NT2/D1 (cell line): ENCODE results near the gene MGAT5B.

Experiments used
- SUZ12 ChIP-seq: IDR thresholded peaks from 2 replicates; pipeline ENCODE4 v1.6.1; 2011; ENCODE audit not compliant: insufficient read length, insufficient read depth; ENCODE audit errors: extremely low read depth
- YY1 ChIP-seq: IDR thresholded peaks from 2 replicates; pipeline ENCODE4 v1.6.1; 2011; ENCODE audit not compliant: insufficient read length, insufficient read depth
- ZNF274 ChIP-seq: IDR thresholded peaks from 2 replicates; pipeline ENCODE4 v1.6.1; 2011; ENCODE audit warnings: mild to moderate bottlenecking, low read depth, low read length

DNA sequence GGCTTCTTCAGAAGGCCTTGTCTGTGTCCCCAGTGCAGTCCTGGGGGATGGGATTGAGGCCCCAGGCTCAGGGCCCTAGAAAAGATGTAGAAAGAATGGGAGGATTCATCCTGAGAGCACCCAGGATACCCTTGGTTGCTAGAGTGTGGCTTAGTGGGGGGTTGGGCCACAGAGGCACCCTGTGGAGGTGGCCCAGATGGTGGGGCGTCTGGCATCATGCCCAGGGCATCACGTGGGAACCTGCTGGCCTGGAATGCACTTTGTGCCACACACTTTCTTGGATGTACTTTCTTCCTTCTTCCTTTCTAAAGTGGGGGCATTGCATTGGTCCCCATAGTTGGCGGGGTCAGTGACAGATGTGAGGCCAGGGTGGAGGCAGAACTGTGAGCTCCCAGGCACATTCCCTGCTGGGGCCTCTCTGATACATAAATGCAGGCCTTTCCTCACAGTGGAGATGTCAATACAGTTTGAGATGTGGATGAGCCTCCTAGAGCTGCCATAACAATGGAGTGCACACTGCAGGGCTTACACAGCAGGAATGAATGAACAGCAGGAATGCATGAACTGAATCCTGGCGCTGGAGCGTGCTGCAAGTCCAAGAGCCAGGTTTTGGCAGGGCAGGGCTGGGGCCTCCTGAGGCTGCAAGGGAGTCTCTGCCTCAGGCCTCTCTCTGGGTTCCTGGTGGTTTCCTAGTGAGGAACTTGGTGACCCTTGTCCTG lies 43.3 kb downstream of the MGAT5B start:
- TF ChIP-seq YY1 (no peak), SUZ12 (no peak), ZNF274 (no peak)
